HEK293T (cell line): ENCODE results near the gene NOL3.

Experiments used
- BHLHE40 ChIP-seq: fragments of 450-650 bp; IDR thresholded peaks from 2 replicates; pipeline ENCODE4 v1.6.1; 2016; ENCODE audit warnings: mild to moderate bottlenecking, moderate library complexity, borderline replicate concordance
- ELF4 ChIP-seq: fragments of 450-650 bp; IDR thresholded peaks from 2 replicates; pipeline ENCODE4 v1.6.1; 2017; ENCODE audit warnings: antibody characterized with exemption
- FOXK2 ChIP-seq: fragments of 450-650 bp; IDR thresholded peaks from 2 replicates; pipeline ENCODE4 v1.6.1; 2016; ENCODE audit warnings: mild to moderate bottlenecking
- FOXM1 ChIP-seq: fragments of 450-650 bp; IDR thresholded peaks from 2 replicates; pipeline ENCODE4 v1.6.1; 2017; ENCODE audit warnings: mild to moderate bottlenecking, borderline replicate concordance
- NFRKB ChIP-seq: fragments of 450-650 bp; IDR thresholded peaks from 2 replicates; pipeline ENCODE4 v1.6.1; 2016; ENCODE audit warnings: mild to moderate bottlenecking, moderate library complexity
- SP1 ChIP-seq: fragments of 450-650 bp; IDR thresholded peaks from 2 replicates; pipeline ENCODE4 v1.6.1; 2017
- ZNF384 ChIP-seq: fragments of 450-650 bp; IDR thresholded peaks from 2 replicates; pipeline ENCODE4 v1.6.1; 2016
- TF ChIP-seq, protein P1 (sequence below): fragments of 450-650 bp; IDR thresholded peaks from 2 replicates; pipeline ENCODE4 v1.6.1; 2016

DNA sequence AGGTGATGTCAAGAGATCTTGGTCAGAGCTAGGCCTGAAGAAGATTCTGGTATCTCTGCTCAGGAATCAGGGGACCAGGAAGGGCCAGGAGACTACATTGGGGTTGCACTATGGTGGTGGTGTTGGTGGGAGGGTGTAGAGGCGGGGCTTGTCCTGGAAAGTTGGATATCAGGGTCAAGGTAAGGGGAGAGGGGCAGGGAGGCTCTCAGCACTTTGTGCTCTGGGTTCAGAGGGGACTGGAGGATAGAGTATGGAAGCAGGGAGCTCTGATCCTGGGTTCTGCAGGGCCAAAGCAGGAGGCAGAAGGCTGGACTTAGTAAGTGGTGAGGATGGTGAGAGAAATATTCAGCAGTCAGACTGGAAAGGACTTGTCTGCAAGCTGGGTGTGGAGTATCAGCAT, 3.0 kb downstream of the NOL3 start:
- TF ChIP-seq ELF4 (no peak), ZNF384 (no peak), FOXM1 (no peak), FOXK2 (no peak), NFRKB (no peak), SP1 (no peak), BHLHE40 (no peak)
- TF ChIP-seq, protein P1, sequence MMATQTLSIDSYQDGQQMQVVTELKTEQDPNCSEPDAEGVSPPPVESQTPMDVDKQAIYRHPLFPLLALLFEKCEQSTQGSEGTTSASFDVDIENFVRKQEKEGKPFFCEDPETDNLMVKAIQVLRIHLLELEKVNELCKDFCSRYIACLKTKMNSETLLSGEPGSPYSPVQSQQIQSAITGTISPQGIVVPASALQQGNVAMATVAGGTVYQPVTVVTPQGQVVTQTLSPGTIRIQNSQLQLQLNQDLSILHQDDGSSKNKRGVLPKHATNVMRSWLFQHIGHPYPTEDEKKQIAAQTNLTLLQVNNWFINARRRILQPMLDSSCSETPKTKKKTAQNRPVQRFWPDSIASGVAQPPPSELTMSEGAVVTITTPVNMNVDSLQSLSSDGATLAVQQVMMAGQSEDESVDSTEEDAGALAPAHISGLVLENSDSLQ: no peak
